ENCODE results near the gene COL28A1.

Gene COL28A1

DNA sequence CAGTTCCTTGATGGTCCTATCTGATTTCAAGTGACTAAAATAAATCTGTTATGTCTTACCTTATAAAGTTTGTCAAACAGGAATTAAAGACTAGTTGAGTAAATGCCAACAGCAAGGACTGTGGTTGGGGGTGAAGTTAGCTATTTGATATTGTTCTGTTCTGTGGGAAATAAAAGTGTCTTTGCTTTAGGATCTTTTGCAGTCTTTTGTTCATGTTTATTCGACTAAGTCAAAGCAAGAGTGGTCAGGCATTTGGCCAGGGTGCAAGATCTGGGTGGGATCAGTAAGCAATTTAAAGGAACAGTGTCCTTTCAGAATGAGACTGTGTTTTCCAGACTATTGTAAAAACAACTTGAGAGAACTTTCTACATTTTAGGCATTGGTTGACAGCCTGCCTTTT, at the start of gene COL28A1:
Gene COL28A1 (minus strand): TSS at position 183 of the 400 bp plus-strand sequence. CDS start 2,998 bp downstream, outside the sequence.
- H3K27me3 ChIP-seq (ENCODE audit: insufficient read depth, low read depth), result no peaks in the 10 kb centered on the region

DNA sequence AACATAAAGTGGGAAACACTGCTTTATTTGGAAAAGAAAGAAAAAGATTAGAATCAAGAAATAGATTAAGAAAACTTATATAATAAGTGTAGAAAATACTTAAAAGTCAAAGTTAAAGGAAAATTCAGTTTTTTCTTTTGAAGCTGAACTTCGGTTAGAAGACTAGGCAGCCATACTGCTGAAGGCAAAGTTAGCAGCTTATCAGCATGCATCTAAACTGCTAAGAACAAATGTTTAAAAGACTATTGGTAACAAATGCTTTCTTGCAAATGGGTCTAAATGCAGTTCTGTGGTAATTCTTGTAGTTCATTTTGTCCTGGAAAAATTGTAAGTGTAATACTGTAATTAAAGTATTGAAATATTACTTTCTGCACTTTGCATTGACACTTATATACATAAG, 49.0 kb upstream of the COL28A1 start:
- no peak for TF ChIP-seq CTCF (conservative IDR thresholded peaks at IDR 0.05; ENCODE audit: low read depth, low read length)
- H3K36me3 ChIP-seq (ENCODE audit: insufficient read depth), result no peaks in the 10 kb centered on the region

More for the DNA sequence above, at the start of gene COL28A1:
- TF ChIP-seq CTCF (conservative IDR thresholded peaks at IDR 0.05; ENCODE audit: low read depth, low read length), result no peak
- no peaks in the 10 kb centered on the region for H3K79me2 ChIP-seq (ENCODE audit: insufficient read depth, low read depth)
- H3K27ac ChIP-seq, result no peak within 1 kb of the TSS
- no peak within 1 kb of the TSS for H3K4me2 ChIP-seq
- no peak within 1 kb of the TSS for H3K4me3 ChIP-seq (IDR thresholded peaks at IDR 0.05; ENCODE audit: insufficient read depth, low read depth, low read length)
- H3K4me1 ChIP-seq (ENCODE audit: low read depth, poor library complexity, severe bottlenecking), result no peaks in the 10 kb centered on the region
- H3K36me3 ChIP-seq (ENCODE audit: insufficient read depth), result no peaks in the 10 kb centered on the region
- no peak within 1 kb of the TSS for H2AFZ ChIP-seq (ENCODE audit: low read depth)
- H3K9ac ChIP-seq, result no peak within 1 kb of the TSS
- no peaks in the 10 kb centered on the region for H4K20me1 ChIP-seq (ENCODE audit: insufficient read depth)

DNA sequence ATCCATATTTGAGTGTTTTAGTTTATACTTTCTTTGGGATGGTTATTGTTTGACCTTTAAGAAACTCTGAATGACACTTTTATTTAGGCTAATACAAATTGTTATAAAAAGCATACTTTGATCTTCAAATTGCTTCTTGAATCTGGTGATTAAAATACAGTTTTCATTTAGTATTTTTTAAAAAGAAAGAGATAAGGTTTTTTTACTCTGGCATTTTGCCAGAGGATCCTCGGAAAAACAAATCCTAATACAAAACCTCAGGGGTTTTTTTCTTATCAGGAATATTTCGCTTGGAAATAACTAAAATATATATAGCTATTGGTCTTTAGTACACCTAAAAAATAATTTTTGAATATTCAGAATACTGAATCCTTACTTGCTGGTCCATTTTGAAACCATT, 48.1 kb upstream of the COL28A1 start:
- Histone ChIP-seq H2AFZ (ENCODE audit: low read depth) (no peak overlapping the region), H3K9ac (no peak overlapping the region), H3K4me1 (ENCODE audit: low read depth, poor library complexity, severe bottlenecking) (no peaks in the 10 kb centered on the region), H3K36me3 (ENCODE audit: insufficient read depth) (no peaks in the 10 kb centered on the region), H4K20me1 (ENCODE audit: insufficient read depth) (no peaks in the 10 kb centered on the region), H3K27me3 (ENCODE audit: insufficient read depth, low read depth) (no peaks in the 10 kb centered on the region), H3K79me2 (ENCODE audit: insufficient read depth, low read depth) (no peaks in the 10 kb centered on the region), H3K4me2 (no peak overlapping the region), H3K27ac (no peak overlapping the region), H3K4me3 (IDR thresholded peaks at IDR 0.05; ENCODE audit: insufficient read depth, low read depth, low read length) (no peak overlapping the region)
- TF ChIP-seq CTCF (conservative IDR thresholded peaks at IDR 0.05; ENCODE audit: low read depth, low read length), result no peak

More for the DNA sequence above, 49.0 kb upstream of the COL28A1 start:
- H3K27ac ChIP-seq, result no peak overlapping the region
- H3K27me3 ChIP-seq (ENCODE audit: insufficient read depth, low read depth), result no peaks in the 10 kb centered on the region
- H3K4me1 ChIP-seq (ENCODE audit: low read depth, poor library complexity, severe bottlenecking), result no peaks in the 10 kb centered on the region
- no peak overlapping the region for H3K4me3 ChIP-seq (IDR thresholded peaks at IDR 0.05; ENCODE audit: insufficient read depth, low read depth, low read length)
- H3K79me2 ChIP-seq (ENCODE audit: insufficient read depth, low read depth), result no peaks in the 10 kb centered on the region
- H4K20me1 ChIP-seq (ENCODE audit: insufficient read depth), result no peaks in the 10 kb centered on the region
- H2AFZ ChIP-seq (ENCODE audit: low read depth), result no peak overlapping the region
- no peak overlapping the region for H3K4me2 ChIP-seq
- no peak overlapping the region for H3K9ac ChIP-seq

DNA sequence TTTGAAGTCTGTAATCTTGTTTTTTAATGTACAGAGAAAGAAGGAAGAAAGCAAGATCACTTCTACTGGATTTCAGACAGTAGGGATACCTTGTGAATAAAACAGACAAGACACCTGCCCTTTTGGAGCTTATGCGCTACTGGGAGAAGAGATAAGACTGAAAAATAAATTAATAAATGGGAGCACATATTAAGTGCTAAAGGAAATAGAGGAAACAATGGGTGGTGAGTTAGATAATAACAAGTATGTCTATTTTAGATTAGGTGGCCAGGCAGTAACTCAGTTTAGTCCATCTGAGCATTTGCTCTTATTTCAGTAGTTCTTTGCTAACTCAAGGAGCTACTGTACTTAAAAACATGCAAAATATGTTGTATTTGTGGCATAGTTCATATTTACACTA, 46.9 kb upstream of the COL28A1 start:
- no peak overlapping the region for H3K4me3 ChIP-seq (IDR thresholded peaks at IDR 0.05; ENCODE audit: insufficient read depth, low read depth, low read length)

More for the DNA sequence above, 46.9 kb upstream of the COL28A1 start:
- Histone ChIP-seq H2AFZ (ENCODE audit: low read depth) (no peak overlapping the region), H3K4me1 (ENCODE audit: low read depth, poor library complexity, severe bottlenecking) (peaks cover 4% of the 10 kb centered on the region), H3K27me3 (ENCODE audit: insufficient read depth, low read depth) (no peaks in the 10 kb centered on the region), H3K79me2 (ENCODE audit: insufficient read depth, low read depth) (no peaks in the 10 kb centered on the region), H3K9ac (no peak overlapping the region), H4K20me1 (ENCODE audit: insufficient read depth) (no peaks in the 10 kb centered on the region), H3K27ac (no peak overlapping the region), H3K4me2 (no peak overlapping the region), H3K36me3 (ENCODE audit: insufficient read depth) (no peaks in the 10 kb centered on the region)
- TF ChIP-seq CTCF (conservative IDR thresholded peaks at IDR 0.05; ENCODE audit: low read depth, low read length), result no peak
